Stimulated activated CD8-positive, alpha-beta memory T cell treated with anti-CD3 and anti-CD28 coated beads, Interleukin-15, amount 100 ng/mL, for 24 hours (primary cell): ENCODE results near the gene ZCCHC2.

Experiments
- DNase-seq: peaks from one replicate; pipeline ENCODE4 v3.0.0-alpha.2; 2020; ENCODE audit warnings: low read depth

The ZCCHC2 gene

DNA sequence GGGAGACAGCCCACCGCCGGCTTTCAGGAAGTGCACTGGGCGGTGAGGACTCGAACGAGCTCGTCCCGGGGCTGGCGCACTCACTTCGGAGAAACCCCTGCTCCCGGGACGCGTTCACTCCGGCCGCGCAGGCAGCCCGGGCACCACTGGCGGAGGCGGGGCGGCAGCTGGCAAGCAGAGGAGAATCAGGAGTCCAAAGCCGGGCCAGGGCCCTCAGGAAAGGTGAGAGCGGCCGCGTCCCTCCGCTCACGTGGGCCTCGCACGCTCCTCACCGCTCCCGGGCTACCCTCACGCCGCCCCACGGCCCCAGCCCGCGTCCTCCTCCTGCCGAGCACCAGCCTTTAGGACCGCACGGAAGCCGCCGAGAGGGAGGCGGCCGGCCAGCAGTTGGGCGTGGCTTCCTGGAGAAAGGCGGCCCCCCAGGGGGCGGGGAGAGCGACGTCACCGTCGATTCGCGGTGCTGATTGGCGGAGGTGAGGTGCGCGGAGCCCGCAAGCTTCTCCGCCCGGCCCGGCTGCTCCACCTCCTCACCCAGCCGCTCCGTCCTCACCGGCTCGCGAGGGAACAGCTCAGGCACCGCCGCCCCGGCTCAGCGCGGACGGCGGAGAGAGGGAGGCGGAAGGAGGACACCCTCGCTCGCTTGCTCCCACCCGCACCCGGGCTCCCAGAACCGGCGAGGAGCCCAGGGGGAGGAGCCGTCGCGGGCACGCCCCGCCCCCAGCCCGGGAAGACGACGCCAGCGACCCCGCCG is at the start of gene ZCCHC2:
Gene ZCCHC2 (plus strand): TSS at position 522 of the 751 bp plus-strand sequence. CDS start 400 bp downstream, outside the sequence.
- DNase-seq, result peak; percentile 99

DNA sequence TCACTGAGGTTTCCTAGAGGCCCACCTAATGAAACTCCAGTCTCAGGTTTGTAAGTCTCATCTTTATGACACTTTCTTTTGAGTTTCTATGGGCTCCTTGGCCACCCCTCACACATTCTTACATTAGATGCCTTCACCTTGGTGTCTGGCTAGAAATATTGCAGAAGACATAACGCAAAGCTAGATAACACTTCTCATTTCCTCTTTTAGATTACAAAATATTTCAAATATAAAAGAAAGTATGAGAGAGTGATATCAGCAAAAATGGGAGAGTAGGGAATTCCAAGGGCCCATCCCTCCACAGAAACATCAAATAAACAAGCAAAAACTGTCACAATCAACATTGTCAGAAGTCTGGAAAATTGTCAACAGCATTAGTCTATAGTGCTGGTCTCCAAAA is 43.3 kb upstream of the ZCCHC2 start:
- no peak for DNase-seq

DNA sequence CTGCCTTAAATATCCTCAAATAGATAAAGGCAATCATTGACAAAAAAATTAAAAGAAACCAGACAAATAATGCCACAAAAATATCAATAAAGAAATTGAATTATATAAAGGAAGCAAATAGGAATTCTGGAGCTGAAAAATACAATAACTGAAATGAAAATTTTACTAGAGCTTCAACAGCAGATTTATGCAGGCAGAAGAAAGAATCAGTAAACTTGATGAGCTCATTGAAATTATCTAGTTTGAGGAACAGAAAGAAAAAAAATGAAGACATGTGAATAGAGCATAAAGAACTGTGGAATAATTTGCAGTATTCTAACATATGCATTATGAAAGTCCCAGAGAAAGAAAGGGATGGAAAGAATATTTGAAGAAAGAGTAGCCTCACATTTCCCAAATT is 41.9 kb upstream of the ZCCHC2 start:
- no peak for DNase-seq

DNA sequence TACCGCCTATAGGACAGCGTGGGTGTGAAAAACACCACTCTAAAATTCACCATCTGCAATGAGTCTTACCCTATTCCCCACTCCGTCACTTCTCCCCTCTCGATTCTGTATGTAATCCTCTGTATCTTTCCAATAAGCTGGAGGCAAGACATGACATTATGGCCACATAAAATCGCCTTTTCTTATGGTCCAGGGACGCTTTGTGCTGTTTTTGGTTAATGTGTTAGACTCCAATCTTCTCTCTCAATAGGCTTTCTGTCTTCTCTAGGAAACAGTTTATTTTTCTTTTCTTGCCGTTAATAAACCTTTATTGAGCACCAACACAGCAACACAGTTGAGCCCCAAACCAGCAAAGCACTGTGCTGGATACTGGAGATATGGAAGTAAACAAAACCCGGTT is 37.9 kb upstream of the ZCCHC2 start:
- DNase-seq, result no peak

GRCh38 chr18:62485684-62486083 is 37.1 kb upstream of the ZCCHC2 start:
- DNase-seq, result no peak

DNA sequence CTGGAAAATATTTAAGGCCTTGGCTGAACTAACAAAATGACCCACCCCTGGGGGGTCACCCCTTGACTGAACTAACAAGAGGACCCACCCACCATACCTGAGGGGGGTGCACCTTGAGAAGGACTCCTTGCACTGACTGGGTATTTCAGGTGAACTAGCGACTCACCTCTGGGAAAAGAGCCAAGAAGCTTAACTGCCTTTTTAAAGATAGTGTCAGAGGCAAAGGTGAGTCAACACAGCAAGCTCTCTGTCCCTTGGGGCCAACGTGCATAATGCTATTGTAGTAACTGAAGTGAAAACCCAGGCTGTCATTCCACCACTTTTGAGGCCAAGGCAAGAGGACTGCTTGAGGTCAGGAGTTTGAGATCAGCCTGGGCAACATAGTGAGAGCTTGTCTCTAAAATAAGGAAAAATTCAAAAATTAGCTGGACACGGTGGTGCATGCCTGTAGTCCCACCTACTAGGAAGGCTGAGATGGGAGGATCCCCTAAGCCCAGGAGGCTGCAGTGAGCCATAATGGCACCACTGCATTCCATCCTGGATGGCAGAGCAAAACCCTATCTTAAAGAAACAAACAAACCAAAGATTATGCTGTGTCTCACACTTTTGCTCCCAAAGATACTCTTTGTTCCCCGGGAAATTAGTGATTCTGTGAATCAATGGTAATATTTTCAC is 36.4 kb upstream of the ZCCHC2 start:
- DNase-seq, result no peak

DNA sequence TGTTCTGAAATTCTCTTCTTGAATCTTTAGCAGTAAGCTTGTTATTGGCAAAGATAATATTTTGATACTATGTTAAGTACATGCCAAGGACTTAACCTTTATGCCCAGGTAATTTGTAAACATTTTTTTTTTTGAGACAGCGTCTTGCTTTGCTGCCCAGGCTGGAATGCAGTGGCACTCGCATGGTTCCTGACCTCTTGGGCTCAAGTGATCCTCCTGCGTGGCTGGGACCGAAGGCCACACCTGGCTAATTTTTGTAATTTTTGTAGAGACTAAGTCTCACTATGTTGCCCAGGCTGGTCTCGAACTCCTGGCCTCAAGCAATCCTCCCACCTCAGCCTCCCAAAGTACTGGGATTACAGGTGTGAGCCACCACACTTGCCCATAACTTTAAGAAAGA is 35.7 kb upstream of the ZCCHC2 start:
- no peak for DNase-seq

DNA sequence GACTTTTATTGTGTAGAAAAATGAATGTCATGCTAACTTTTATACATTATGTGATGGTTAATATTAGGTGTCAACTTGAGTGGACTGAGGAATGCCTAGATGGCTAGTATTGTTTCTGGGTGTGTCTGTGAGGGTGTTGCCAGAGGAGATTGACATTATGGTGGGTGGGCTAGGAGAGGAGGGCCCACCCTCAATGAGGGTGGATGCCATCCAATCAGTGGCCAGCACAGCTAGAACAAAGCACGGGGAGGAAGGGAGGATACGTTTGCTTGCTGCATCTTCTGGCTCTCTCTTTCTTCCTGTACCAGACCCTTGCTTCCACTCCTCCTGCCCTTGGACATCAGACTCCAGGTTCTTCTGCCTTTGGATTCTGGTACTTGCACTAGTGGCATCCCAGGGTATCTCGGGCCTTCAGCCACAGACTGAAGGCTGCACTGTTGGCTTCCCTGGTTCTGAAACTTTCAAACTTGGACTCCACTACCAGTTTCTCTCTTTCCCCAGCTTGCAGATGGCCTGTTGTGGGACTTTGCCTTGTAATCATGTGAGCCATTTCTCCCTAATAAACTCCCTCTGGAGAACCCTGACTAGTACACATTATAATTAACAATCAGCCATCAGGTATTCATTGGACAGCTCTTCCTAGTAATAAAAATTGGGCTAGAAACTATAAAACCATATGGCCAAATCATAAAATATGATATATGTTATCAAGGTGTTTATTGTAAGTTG is 31.7 kb upstream of the ZCCHC2 start:
- DNase-seq, result no peak

DNA sequence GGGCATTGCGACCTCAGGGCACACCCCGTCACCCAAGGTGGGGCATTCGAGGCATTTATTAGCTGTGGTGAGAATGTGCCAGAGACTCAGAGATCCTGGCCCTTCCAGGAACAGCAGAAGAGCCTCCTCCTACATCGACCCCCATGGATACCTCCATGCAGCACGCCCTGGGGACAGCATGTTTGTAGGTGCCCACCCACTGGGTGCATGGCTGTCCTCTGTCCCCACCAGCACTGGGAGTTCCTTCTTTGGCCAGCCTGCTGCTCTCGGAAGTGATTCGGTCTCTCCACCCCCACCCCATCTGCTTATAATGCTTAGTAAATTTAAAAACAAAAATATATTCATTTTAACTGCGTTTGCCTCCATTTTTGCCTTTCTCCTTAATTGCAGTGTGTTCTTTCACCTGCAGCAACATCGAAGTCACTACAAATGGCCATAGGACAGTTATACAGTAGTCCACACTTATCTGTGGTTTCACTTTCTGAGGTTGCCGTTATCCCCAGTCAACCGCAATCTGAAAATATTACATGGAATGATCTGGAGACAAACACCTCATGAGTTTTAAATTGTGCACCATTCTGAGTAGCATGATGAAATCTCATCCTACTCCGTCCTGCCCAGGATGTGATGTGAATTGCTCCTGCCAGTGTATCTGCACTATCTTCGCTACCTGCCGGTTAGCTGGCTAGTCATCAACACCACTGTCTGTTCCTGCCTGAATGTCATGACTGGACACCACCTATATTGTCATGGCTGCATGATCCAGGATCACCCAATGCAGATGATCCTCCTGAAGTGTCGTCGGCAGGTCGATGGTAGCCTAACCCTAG is 29.6 kb upstream of the ZCCHC2 start:
- DNase-seq, result no peak

DNA sequence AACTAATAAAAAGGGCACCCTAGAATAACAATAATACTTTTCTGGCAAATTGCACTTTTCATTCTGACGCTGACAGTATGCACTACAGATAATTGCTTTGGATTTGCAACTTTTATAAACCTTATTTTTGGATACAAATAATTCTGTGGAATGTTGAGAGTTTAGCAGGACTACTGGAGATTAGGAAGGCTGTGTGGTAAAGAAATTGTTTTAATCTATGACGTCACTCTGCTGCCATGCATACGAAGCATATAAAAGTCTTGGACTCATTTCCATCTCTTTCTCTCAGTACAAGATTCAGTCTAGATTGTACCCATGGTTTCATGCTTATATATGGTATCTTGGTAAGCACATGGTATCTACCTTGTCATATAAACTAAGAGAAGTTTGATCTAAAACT is 28.1 kb upstream of the ZCCHC2 start:
- no peak for DNase-seq

DNA sequence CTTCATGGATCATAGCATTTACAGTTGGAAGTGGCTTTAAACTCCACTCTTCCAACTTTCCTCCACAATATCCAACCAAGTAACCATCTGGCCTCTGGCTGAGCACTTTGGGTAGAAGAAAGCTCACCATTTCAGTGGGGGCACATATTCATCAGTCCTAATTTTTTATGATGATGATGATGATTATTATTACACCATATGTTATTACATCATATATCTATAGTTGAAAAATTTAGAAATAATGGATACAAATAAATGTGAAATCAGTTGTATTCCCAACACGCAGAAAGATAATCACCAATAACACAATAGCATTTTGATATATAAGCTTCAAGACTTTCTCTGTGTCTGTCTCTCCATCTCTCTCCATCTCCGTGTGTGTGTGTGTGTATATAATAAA is 26.6 kb upstream of the ZCCHC2 start:
- DNase-seq, result no peak

DNA sequence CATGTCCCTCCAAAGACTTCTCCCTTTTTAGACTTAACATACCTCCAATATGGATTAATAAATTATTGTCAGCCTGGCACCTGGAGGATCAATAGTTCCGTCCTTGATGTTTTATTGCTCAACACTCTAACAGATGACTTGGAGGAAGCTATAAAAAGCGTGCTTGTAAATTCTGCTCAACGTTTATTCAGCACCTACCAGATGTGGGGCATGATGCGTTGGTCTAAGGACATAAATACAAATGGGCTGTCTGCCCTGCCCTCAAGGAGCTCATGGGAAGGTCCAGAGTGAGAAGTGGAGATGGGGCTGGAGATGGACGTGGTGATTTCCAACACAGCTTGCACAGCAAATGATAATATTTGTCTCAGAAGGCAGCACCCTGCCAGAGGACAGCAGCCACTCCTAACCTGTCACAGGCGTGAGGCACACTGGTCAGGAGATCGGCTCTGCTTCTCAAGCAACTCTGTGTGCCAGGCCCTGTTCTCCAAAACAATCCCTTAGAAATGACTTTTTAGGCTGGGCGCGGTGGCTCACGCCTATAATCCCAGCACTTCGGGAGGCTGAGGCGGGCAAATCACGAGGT is 25.5 kb upstream of the ZCCHC2 start:
- no peak for DNase-seq

DNA sequence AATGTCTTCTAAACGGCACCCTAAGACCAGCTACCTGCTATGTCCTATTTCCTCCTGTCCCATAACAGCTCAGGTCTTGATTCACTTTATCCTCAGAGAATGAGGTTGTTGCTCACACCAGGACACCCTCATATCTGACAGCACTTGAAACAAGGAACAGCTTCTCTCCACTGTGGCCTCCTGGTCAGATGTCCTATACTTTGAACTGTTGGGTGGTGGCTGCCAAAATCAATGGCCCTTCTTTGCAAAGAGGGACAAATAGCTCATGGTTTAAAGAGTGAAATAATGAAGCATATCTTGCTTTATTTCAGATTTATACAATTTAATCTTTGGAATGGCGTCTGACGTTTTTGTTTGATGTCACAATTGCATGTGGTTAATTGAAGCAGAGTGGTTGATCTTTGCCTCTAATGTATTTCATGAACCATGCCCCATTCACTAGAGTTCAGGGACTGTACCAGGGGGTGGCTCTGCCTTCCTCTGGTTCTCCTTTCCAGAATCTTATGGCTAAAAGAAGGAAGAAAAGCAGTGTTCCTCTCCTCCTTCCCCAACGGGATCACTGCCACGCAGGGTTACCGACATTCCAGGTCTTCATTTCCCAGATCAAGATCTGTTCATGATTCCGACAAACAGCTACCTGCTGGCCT is 24.1 kb upstream of the ZCCHC2 start:
- DNase-seq, result no peak

DNA sequence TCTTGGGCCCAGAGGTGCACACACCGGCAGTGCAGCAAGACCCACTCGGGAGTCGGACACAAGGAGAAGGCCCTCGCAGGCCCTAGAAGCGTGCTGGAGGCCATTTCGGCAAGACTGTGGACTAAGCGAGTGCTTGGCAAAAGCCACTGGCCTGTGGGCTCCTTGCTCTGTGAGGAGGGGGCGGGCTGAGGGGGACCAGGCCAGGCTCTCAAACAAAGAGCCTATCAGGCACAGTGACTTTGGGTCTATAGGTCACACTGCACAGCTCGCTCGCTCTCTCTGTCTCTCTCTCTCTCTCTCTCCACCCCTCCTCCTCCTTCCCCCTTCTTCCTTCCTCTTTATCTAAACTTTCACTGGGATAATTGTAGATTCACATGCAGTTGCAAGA is 23.6 kb upstream of the ZCCHC2 start:
- no peak for DNase-seq

DNA sequence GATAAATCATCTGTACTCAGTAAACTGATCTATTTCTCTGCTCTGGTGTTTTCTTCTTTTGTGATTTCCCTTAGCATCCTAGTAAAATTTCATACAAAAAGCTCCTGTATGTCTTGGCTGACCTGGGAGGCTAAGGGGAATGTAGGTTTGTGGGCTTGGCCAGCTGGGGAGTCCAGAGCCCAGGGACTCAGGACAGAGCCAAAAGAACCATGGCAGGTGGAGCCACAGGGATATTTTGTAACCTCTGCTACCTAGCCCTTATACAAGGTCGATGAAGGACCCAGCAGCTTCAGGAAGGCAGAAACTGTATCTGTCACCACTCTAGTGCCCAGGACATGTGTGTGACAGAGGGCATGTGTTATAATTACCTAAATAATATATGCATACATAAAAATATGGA is 22.7 kb upstream of the ZCCHC2 start:
- no peak for DNase-seq

DNA sequence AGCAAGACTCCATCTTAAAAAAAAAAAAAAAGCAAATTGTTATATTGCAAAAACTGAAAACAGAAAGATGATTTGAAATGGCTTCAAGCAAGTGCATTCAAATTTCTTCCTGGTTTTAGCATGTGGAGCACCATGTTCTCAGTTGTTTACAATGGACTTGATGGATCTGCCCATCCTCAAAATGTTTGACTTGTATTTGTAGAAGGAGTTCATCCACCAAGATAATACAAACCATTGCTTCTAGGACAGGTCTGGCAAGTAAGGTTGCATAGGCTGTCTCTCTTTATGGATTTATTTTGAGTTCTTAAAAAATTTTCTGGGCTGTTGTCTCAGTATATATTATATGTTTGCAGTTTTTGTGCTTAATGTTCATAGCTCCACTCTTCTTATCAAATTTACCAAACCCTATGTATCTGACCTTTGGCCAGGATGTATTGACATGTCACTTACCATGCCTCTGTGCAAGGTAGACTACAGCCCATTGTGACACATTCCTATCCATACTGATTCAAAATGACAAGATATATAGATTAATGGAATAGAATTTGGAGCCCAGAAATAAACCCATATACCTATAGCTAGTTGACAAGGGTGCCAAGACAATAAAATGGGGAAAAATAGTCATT is 21.7 kb upstream of the ZCCHC2 start:
- DNase-seq, result no peak

GRCh38 chr18:62505669-62506494 is 16.9 kb upstream of the ZCCHC2 start:
- no peak for DNase-seq

DNA sequence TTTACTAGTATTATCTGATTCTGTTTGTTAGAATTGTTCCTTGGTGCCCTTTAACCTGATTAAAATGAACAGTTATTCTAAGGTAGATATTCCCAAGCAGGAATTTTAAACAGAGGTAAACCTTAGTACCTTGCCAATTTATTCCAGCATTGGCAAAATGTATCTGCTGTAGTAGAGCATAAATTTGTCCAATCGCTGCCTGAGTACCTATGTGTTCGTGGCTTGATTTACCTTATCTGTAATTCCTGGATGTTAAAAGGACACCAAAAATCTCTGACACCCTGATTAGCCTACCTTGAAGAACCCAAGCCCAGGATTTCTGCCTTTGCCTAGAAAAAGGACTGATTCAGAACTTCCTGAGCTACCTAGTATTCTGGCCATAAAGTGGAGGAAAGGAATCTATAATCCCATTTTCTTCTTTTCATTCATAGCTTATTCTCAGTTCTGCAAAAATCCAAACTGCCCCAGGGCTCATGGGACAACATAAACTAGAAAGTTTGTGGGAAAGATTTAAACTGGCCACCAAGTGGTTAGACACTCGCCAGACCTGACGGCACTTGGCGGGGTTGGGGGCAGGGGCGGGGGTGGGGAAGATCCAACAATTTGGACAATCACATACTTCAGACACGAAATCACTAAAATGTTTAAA is 16.2 kb upstream of the ZCCHC2 start:
- no peak for DNase-seq

- DNase-seq, result no peak
Measured at GRCh38 chr18:62509779-62510178, 13.0 kb upstream of the ZCCHC2 start.
